Activated B cell treated with CpG ODN at 0.5 μM for 24 hours (primary cell): ENCODE data around the gene CFAP299. TPM values are rescaled to one million over a fixed set of nuclear protein-coding genes. Genes with fewer than 3 reads are reported as not detected.

Experiments used
- ATAC-seq: fragments of 200-7000 bp; cut with Tn5 transposase; one replicate; pipeline ENCODE4 v1.10.0; 2021; ENCODE audit warnings: low read depth, mild to moderate bottlenecking, moderate library complexity
- CTCF ChIA-PET: fragments of 350-600 bp; sonication (Branson Sonifier 250); formaldehyde crosslinking; loops from one replicate; lab custom pipeline; 2021; ENCODE audit warnings: antibody characterized with exemption; lab: Charles Lee
- POLR2A ChIA-PET: fragments of 350-600 bp; sonication (Branson Sonifier 250); formaldehyde crosslinking; loops from one replicate; lab custom pipeline; 2021; ENCODE audit warnings: antibody characterized with exemption; lab: Charles Lee
- DNase-seq: peaks from one replicate; pipeline ENCODE4 v3.0.0; 2022
- H3K27ac Mint-ChIP-seq: one replicate; pipeline ENCODE4 v1.8.0; 2020; ENCODE audit warnings: mixed read lengths
- H3K27me3 Mint-ChIP-seq: one replicate; pipeline ENCODE4 v1.8.0; 2021; ENCODE audit warnings: mixed read lengths
- H3K36me3 Mint-ChIP-seq: one replicate; pipeline ENCODE4 v1.8.0; 2021; ENCODE audit warnings: low read depth, mixed read lengths
- H3K4me1 Mint-ChIP-seq: one replicate; pipeline ENCODE4 v1.8.0; 2021; ENCODE audit warnings: mixed read lengths
- H3K4me3 Mint-ChIP-seq: one replicate; pipeline ENCODE4 v1.8.0; 2020; ENCODE audit warnings: mild to moderate bottlenecking, mixed read lengths
- H3K9me3 Mint-ChIP-seq: one replicate; pipeline ENCODE4 v1.8.0; 2020; ENCODE audit warnings: mixed read lengths
- CTCF ChIP-seq: fragments of 200-600 bp; IDR thresholded peaks from one replicate; pipeline ENCODE4 v1.8.0; 2022; ENCODE audit warnings: antibody characterized with exemption, mild to moderate bottlenecking
- intact Hi-C: fragments of 100-400 bp; cut with micrococcal nuclease; formaldehyde crosslinking; loops from one replicate; pipeline ENCODE4 v1.15.1; 2024
- total RNA-seq: library from RNA; stranded (reverse); gene quantifications from 2 replicates; pipeline ENCODE4 v1.2.3, GENCODE V29; 2022

The CFAP299 gene
- total RNA-seq, 1 donor from 2014 or later: not detected

DNA sequence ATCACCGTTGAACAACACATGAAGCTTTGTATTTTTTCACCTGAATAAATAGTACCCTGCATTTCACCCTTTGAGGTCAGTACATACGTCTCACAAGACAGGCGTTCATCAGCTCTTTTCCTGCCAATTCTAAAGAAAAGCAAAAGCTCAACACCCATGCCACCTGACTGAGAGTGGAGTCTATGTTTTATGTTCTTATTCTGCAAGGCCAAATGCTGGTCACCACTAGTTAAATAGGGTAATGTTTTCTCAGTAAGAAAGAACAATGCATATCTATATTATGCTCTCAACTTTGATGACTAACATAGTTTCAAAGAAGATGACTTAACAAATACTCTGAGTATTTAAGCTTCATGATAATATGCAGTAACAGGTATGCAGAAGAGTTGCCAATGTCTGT lies 358.6 kb downstream of the CFAP299 start:
- H3K4me1 Mint-ChIP-seq: no peaks in the 10 kb centered on the region
- H3K4me3 Mint-ChIP-seq: no peak overlapping the region
- no peaks in the 10 kb centered on the region for H3K27me3 Mint-ChIP-seq
- no peak overlapping the region for H3K27ac Mint-ChIP-seq
- intact Hi-C loops: no loop called here
- CTCF ChIA-PET: no interaction called here
- H3K9me3 Mint-ChIP-seq: no peaks in the 10 kb centered on the region
- H3K36me3 Mint-ChIP-seq: no peaks in the 10 kb centered on the region
- no peak for TF ChIP-seq CTCF
- POLR2A ChIA-PET: no interaction called here
- ATAC-seq: no peak
- DNase-seq: no peak

- ChIA-PET POLR2A (no interaction called here), CTCF (no interaction called here)
- DNase-seq (no peak), ATAC-seq (no peak)
- Mint-ChIP-seq H3K36me3 (no peaks in the 10 kb centered on the region), H3K27me3 (no peaks in the 10 kb centered on the region), H3K9me3 (no peaks in the 10 kb centered on the region), H3K4me3 (no peak overlapping the region), H3K4me1 (no peaks in the 10 kb centered on the region), H3K27ac (no peak overlapping the region)
- intact Hi-C loops: no loop called here
- TF ChIP-seq CTCF: no peak
Measured at GRCh38 chr4:80705311-80705710, 369.8 kb downstream of the CFAP299 start.

- Mint-ChIP-seq H3K4me1 (no peaks in the 10 kb centered on the region), H3K36me3 (no peaks in the 10 kb centered on the region), H3K4me3 (no peak overlapping the region), H3K9me3 (no peaks in the 10 kb centered on the region), H3K27me3 (no peaks in the 10 kb centered on the region), H3K27ac (no peak overlapping the region)
- no peak for ATAC-seq
- CTCF ChIA-PET: no interaction called here
- POLR2A ChIA-PET: no interaction called here
- DNase-seq: no peak
- intact Hi-C loops: no loop called here
- no peak for TF ChIP-seq CTCF
Measured at GRCh38 chr4:80709082-80709869, 373.7 kb downstream of the CFAP299 start.

DNA sequence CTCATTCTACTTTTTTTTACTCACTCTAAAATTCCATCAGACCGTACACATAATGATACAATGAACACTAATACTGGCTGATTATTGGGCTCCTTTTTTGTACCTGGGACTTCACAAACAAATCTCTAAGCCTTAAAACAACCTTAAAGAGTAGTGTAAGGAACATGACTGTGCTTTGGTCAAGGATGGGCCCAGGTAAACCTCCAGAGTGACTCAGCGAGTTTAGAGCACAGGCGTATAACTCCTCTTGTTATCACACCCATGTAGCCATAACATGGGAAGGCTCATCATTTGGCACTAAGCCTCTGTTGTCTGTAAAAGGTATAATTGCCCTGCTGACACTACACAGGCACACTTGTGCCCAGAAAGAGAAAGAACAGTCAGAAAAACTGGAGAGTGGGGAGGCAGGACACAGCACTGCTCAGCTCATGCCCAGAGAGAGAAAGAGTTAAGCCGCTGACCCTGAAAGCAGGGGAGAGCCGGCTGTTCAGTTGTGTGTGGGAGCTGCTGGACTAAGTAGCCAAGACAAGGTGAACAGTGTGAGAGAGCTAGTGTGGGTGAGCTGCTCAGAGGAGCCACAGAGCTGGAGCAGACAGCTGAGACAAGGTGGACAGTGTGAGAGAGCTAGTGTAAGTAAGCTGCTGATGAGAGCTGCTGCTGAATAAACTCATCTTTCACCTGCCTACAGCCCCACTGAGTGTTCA lies 375.4 kb downstream of the CFAP299 start:
- POLR2A ChIA-PET: no interaction called here
- H3K27me3 Mint-ChIP-seq: no peaks in the 10 kb centered on the region
- no peaks in the 10 kb centered on the region for H3K36me3 Mint-ChIP-seq
- TF ChIP-seq CTCF: no peak
- DNase-seq: no peak
- CTCF ChIA-PET: no interaction called here
- ATAC-seq: no peak
- no peaks in the 10 kb centered on the region for H3K4me1 Mint-ChIP-seq
- H3K4me3 Mint-ChIP-seq: no peak overlapping the region
- intact Hi-C loops: no loop called here
- H3K9me3 Mint-ChIP-seq: no peaks in the 10 kb centered on the region
- no peak overlapping the region for H3K27ac Mint-ChIP-seq

DNA sequence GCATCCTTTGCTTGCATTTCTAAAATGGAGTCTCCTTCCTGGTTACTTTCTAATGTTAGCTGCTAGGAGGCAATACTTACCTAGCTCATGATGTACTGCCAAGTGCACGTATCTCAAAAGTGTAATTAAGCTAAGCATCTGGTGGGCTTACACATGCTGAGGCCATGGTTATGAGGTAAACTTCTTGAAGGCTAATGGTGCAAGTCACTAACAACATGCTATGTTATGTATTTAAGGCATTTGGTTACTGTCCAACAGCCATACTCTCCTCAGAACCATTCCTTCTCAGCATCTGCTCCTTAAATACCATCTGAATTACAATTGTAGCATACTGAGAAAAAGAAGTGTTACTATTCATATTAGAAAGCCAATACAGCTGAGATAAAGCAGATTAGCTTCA lies 376.4 kb downstream of the CFAP299 start:
- CTCF ChIA-PET: interaction anchor here (1.2 kb wide), 1 partner anchor 328 kb away, joined by 3 read pairs; no protein-coding TSS in a partner anchor
- Mint-ChIP-seq H3K27me3 (no peaks in the 10 kb centered on the region), H3K9me3 (no peaks in the 10 kb centered on the region), H3K36me3 (no peaks in the 10 kb centered on the region), H3K4me3 (no peak overlapping the region), H3K27ac (no peak overlapping the region), H3K4me1 (no peaks in the 10 kb centered on the region)
- POLR2A ChIA-PET: no interaction called here
- ATAC-seq (no peak), DNase-seq (no peak)
- intact Hi-C loops: no loop called here
- no peak for TF ChIP-seq CTCF
